Measurements from ENCODE around the gene OR2V2. TPM values are rescaled to one million over a fixed set of nuclear protein-coding genes. Genes with fewer than 3 reads are reported as not detected.
A peak's percentile ranks its signal among the peaks of the same experiment; 100 is the strongest.

The OR2V2 gene
- total and polyA plus RNA-seq, 4 donors = not detected

GRCh38 chr5:181133610-181134231 lies 13.7 kb upstream of the OR2V2 start:
- Histone ChIP-seq H3K27ac (ENCODE audit: low read depth in 1 of 2, low read length in 2 of 2) (no peak overlapping the region), H3K9me3 (ENCODE audit: control insufficient read depth in 4 of 4, low read length in 3 of 4) (peaks cover 0 to 3% (median 0%) of the 10 kb centered on the region in 4 donors), H3K4me3 (ENCODE audit: low read depth in 1 of 3, low read length in 3 of 3) (no peak overlapping the region), H3K4me1 (ENCODE audit: control insufficient read depth in 4 of 4, insufficient read depth in 4 of 4, low read length in 3 of 4) (peaks cover 0 to 5% (median 0%) of the 10 kb centered on the region in 4 donors), H3K36me3 (ENCODE audit: control insufficient read depth in 4 of 4, insufficient read depth in 3 of 4, low read depth in 1 of 4, low read length in 3 of 4) (no peaks in the 10 kb centered on the region), H3K27me3 (ENCODE audit: control insufficient read depth in 4 of 4, insufficient read depth in 4 of 4, low read length in 3 of 4) (peaks cover 0 to 7% (median 0%) of the 10 kb centered on the region in 4 donors), H3K9ac (ENCODE audit: low read depth in 1 of 2, low read length in 2 of 2) (no peak overlapping the region)
- DNase-seq (ENCODE audit: low spot score) = peak; percentile 93
- WGBS = 74% methylated on average over 10 of the region's 10 CpGs
- no peak for TF ChIP-seq RAD21 (IDR thresholded peaks at IDR 0.05)
- no peak for TF ChIP-seq RXRA (IDR thresholded peaks at IDR 0.05)
- TF ChIP-seq EGR1 (IDR thresholded peaks at IDR 0.05; ENCODE audit: low read depth in 2 of 2) = no peak
- no peak for TF ChIP-seq HNF4G (IDR thresholded peaks at IDR 0.05)
- TF ChIP-seq, protein P1, sequence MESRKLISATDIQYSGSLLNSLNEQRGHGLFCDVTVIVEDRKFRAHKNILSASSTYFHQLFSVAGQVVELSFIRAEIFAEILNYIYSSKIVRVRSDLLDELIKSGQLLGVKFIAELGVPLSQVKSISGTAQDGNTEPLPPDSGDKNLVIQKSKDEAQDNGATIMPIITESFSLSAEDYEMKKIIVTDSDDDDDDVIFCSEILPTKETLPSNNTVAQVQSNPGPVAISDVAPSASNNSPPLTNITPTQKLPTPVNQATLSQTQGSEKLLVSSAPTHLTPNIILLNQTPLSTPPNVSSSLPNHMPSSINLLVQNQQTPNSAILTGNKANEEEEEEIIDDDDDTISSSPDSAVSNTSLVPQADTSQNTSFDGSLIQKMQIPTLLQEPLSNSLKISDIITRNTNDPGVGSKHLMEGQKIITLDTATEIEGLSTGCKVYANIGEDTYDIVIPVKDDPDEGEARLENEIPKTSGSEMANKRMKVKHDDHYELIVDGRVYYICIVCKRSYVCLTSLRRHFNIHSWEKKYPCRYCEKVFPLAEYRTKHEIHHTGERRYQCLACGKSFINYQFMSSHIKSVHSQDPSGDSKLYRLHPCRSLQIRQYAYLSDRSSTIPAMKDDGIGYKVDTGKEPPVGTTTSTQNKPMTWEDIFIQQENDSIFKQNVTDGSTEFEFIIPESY (IDR thresholded peaks at IDR 0.05) = no peak
- TF ChIP-seq NR2F2 (IDR thresholded peaks at IDR 0.05) = no peak
- TF ChIP-seq FOXA1 (IDR thresholded peaks at IDR 0.05) = no peak
- no peak for TF ChIP-seq YY1 (IDR thresholded peaks at IDR 0.05)
- no peak for TF ChIP-seq HNF4A (conservative IDR thresholded peaks at IDR 0.05)
- no peak for TF ChIP-seq FOXA2 (IDR thresholded peaks at IDR 0.05)
- no peak for TF ChIP-seq JUND (IDR thresholded peaks at IDR 0.05)
- TF ChIP-seq ATF3 (IDR thresholded peaks at IDR 0.05) = no peak
- no peak for TF ChIP-seq SP1 (IDR thresholded peaks at IDR 0.05)
- TF ChIP-seq, protein P2, sequence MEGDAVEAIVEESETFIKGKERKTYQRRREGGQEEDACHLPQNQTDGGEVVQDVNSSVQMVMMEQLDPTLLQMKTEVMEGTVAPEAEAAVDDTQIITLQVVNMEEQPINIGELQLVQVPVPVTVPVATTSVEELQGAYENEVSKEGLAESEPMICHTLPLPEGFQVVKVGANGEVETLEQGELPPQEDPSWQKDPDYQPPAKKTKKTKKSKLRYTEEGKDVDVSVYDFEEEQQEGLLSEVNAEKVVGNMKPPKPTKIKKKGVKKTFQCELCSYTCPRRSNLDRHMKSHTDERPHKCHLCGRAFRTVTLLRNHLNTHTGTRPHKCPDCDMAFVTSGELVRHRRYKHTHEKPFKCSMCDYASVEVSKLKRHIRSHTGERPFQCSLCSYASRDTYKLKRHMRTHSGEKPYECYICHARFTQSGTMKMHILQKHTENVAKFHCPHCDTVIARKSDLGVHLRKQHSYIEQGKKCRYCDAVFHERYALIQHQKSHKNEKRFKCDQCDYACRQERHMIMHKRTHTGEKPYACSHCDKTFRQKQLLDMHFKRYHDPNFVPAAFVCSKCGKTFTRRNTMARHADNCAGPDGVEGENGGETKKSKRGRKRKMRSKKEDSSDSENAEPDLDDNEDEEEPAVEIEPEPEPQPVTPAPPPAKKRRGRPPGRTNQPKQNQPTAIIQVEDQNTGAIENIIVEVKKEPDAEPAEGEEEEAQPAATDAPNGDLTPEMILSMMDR (IDR thresholded peaks at IDR 0.05; ENCODE audit: low read depth, low read length, missing input control) = no peak
- TF ChIP-seq GABPA (IDR thresholded peaks at IDR 0.05 in 1 of 2, conservative IDR thresholded peaks at IDR 0.05 in 1 of 2) = no peak
- no peak for TF ChIP-seq REST (IDR thresholded peaks at IDR 0.05)
- TF ChIP-seq, protein P3, sequence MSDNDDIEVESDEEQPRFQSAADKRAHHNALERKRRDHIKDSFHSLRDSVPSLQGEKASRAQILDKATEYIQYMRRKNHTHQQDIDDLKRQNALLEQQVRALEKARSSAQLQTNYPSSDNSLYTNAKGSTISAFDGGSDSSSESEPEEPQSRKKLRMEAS (IDR thresholded peaks at IDR 0.05) = no peak
- TF ChIP-seq TAF1 (conservative IDR thresholded peaks at IDR 0.05) = no peak

Measured in liver (tissue), 9 donors.